DOHH2 (cell line): ENCODE data around the gene PPFIBP1.

ENCODE experiments used
- CTCF ChIP-seq: fragments of 200-600 bp; sonication (generic); IDR thresholded peaks from one replicate; pipeline ENCODE4 v1.5.1; 2014; ENCODE audit warnings: antibody characterized with exemption, mild to moderate bottlenecking, low read depth, low read length; ENCODE audit not compliant: poor library complexity, severe bottlenecking
- EZH2phosphoT487 ChIP-seq: fragments of 200-600 bp; sonication (generic); IDR thresholded peaks from 2 replicates; pipeline ENCODE4 v1.6.1; 2017; ENCODE audit warnings: borderline replicate concordance, mild to moderate bottlenecking, antibody characterized with exemption, low read length, moderate library complexity, mixed read lengths

GRCh38 chr12:27723212-27723611, 199.2 kb downstream of the PPFIBP1 start:
- TF ChIP-seq CTCF: no peak
- no peak for TF ChIP-seq EZH2phosphoT487
